ENCODE results near the gene PANX1.

PANX1 gene

GRCh38 chr11:94150704-94151685 lies 22.4 kb downstream of the PANX1 start:
- Histone ChIP-seq H3K4me1 (ENCODE audit: control insufficient read depth, low read length) (peaks cover 13% of the 10 kb centered on the region), H4K20me1 (ENCODE audit: control insufficient read depth, insufficient read depth, low read depth, low read length) (peaks cover 10% of the 10 kb centered on the region; the same call in 1 of the 2 replicates), H3K4me3 (ENCODE audit: low read length) (no peak overlapping the region), H3K9me3 (ENCODE audit: control insufficient read depth, insufficient read depth, low read length) (no peaks in the 10 kb centered on the region), H3K36me3 (ENCODE audit: control insufficient read depth, low read length) (no peaks in the 10 kb centered on the region), H3K27me3 (ENCODE audit: control insufficient read depth, low read length) (no peaks in the 10 kb centered on the region), H3F3A (ENCODE audit: control insufficient read depth, insufficient read depth) (no peaks in the 10 kb centered on the region), H3K4me2 (ENCODE audit: low read length) (peak overlapping the region; percentile 16; the same call in 1 of the 2 replicates), H3K79me2 (ENCODE audit: control insufficient read depth, low read length) (peaks cover 42% of the 10 kb centered on the region), H3K9me2 (replicated peaks; ENCODE audit: control insufficient read depth, low read length) (no peaks in the 10 kb centered on the region), H3K27ac (ENCODE audit: low read depth, low read length) (no peak overlapping the region)
- TF ChIP-seq CTCF (IDR thresholded peaks at IDR 0.05; ENCODE audit: low read depth, low read length, poor library complexity, severe bottlenecking) (no peak), EZH2phosphoT487 (IDR thresholded peaks at IDR 0.05; ENCODE audit: borderline replicate concordance, low read length) (no peak)

GRCh38 chr11:94151903-94152677 lies 23.4 kb downstream of the PANX1 start:
- H3F3A ChIP-seq (ENCODE audit: control insufficient read depth, insufficient read depth) = no peaks in the 10 kb centered on the region

GRCh38 chr11:94152678-94153065 lies 24.0 kb downstream of the PANX1 start:
- Histone ChIP-seq H3K4me3 (ENCODE audit: low read length) (no peak overlapping the region), H3F3A (ENCODE audit: control insufficient read depth, insufficient read depth) (no peaks in the 10 kb centered on the region), H3K79me2 (ENCODE audit: control insufficient read depth, low read length) (peaks cover 34% of the 10 kb centered on the region), H3K9me2 (replicated peaks; ENCODE audit: control insufficient read depth, low read length) (no peaks in the 10 kb centered on the region), H3K9me3 (ENCODE audit: control insufficient read depth, insufficient read depth, low read length) (no peaks in the 10 kb centered on the region), H3K36me3 (ENCODE audit: control insufficient read depth, low read length) (no peaks in the 10 kb centered on the region), H3K4me2 (ENCODE audit: low read length) (no peak overlapping the region), H4K20me1 (ENCODE audit: control insufficient read depth, insufficient read depth, low read depth, low read length) (0 out of 2 replicates have a peak, but pooled peaks cover 4% of the 10 kb centered on the region), H3K27me3 (ENCODE audit: control insufficient read depth, low read length) (no peaks in the 10 kb centered on the region), H3K4me1 (ENCODE audit: control insufficient read depth, low read length) (peaks cover 13% of the 10 kb centered on the region), H3K27ac (ENCODE audit: low read depth, low read length) (no peak overlapping the region)
- no peak for TF ChIP-seq CTCF (IDR thresholded peaks at IDR 0.05; ENCODE audit: low read depth, low read length, poor library complexity, severe bottlenecking)

More at GRCh38 chr11:94151903-94152677, 23.4 kb downstream of the PANX1 start:
- peaks cover 10% of the 10 kb centered on the region; the same call in 1 of the 2 replicates for H4K20me1 ChIP-seq (ENCODE audit: control insufficient read depth, insufficient read depth, low read depth, low read length)
- no peaks in the 10 kb centered on the region for H3K9me2 ChIP-seq (replicated peaks; ENCODE audit: control insufficient read depth, low read length)
- no peak overlapping the region for H3K4me2 ChIP-seq (ENCODE audit: low read length)
- H3K79me2 ChIP-seq (ENCODE audit: control insufficient read depth, low read length) = peaks cover 38% of the 10 kb centered on the region
- H3K27me3 ChIP-seq (ENCODE audit: control insufficient read depth, low read length) = no peaks in the 10 kb centered on the region
- H3K27ac ChIP-seq (ENCODE audit: low read depth, low read length) = no peak overlapping the region
- H3K4me1 ChIP-seq (ENCODE audit: control insufficient read depth, low read length) = peaks cover 13% of the 10 kb centered on the region
- H3K9me3 ChIP-seq (ENCODE audit: control insufficient read depth, insufficient read depth, low read length) = no peaks in the 10 kb centered on the region
- no peaks in the 10 kb centered on the region for H3K36me3 ChIP-seq (ENCODE audit: control insufficient read depth, low read length)
- H3K4me3 ChIP-seq (ENCODE audit: low read length) = no peak overlapping the region
- TF ChIP-seq CTCF (IDR thresholded peaks at IDR 0.05; ENCODE audit: low read depth, low read length, poor library complexity, severe bottlenecking) (no peak), EZH2phosphoT487 (IDR thresholded peaks at IDR 0.05; ENCODE audit: borderline replicate concordance, low read length) (no peak)

All from DOHH2 (cell line).